HCT116 (cell line): ENCODE data around the gene APOBEC3B. TPM values are rescaled to one million over a fixed set of nuclear protein-coding genes. Genes with fewer than 3 reads are reported as not detected.
"Not testable (repeated sequence)": the region's sequence is repeated elsewhere in the genome, so short reads cannot be mapped to it uniquely, and the experiment has no call there.

Experiments used
- ATAC-seq: fragments of 200-7000 bp; cut with Tn5 transposase; 2 replicates; pipeline ENCODE4 v1.9.1; 2020; ENCODE audit warnings: mild to moderate bottlenecking, moderate library complexity
- BruUV-seq: library from RNA; stranded (reverse); fragments of 400-500 nt; replicated peaks from 2 replicates; lab custom pipeline; 2021; lab: Mats Ljungman, UMichigan
- CTCF ChIA-PET: fragments of 300-600 bp; sonication (Branson Sonifier 250); formaldehyde crosslinking; loops from one replicate; lab custom pipeline; 2021; ENCODE audit warnings: antibody characterized with exemption; lab: Charles Lee
- POLR2A ChIA-PET: fragments of 300-600, 350-600 bp; sonication (Branson Sonifier 250); formaldehyde crosslinking; loops from one replicate; lab custom pipeline; 2021; ENCODE audit warnings: antibody characterized with exemption; lab: Charles Lee
- RAD21 ChIA-PET, 2 experiments: fragments of 300-600 bp; sonication (Branson Sonifier 250); formaldehyde crosslinking; loops; one replicate each; lab custom pipeline; 2023; ENCODE audit warnings: low total read pairs in 2 of 2; ENCODE audit not compliant: uncharacterized antibody in 2 of 2, unreplicated experiment in 2 of 2, low non-redundant PET in 1 of 2; lab: Charles Lee
- DNase-seq: peaks from one replicate; pipeline ENCODE4 v3.0.0-alpha.2; 2010; ENCODE audit warnings: low read depth, low spot score
- H2AFZ ChIP-seq: fragments of 200-600 bp; shearing (Covaris generic), sonication (generic); 2 replicates; pipeline ENCODE4 v1.6.1; 2017; ENCODE audit warnings: low read depth, mixed run types, mixed read lengths, antibody characterized with exemption, low read length; ENCODE audit not compliant: poor library complexity, severe bottlenecking
- H3K27ac ChIP-seq: 2 replicates; pipeline ENCODE4 v1.5.1; 2012; ENCODE audit warnings: low read depth, low read length
- H3K27me3 ChIP-seq: fragments of 200-600 bp; sonication (generic); 2 replicates; pipeline ENCODE4 v1.6.1; 2016; ENCODE audit warnings: mixed run types, low read length, mixed read lengths; ENCODE audit not compliant: insufficient read depth
- H3K36me3 ChIP-seq, 2 experiments: fragments of 200-500 bp in 1 of 2; fragments of 200-600 bp in 1 of 2; sonication (Bioruptor generic) in 1 of 2; sonication (generic) in 1 of 2; 2 replicates each; pipeline versions ENCODE4 v1.5.1 to v1.6.1; 2014 to 2016; ENCODE audit warnings: low read length in 2 of 2, inconsistent platforms in 1 of 2, mixed read lengths in 1 of 2, mixed run types in 1 of 2; ENCODE audit not compliant: insufficient read depth in 2 of 2, control insufficient read depth in 1 of 2
- H3K4me1 ChIP-seq, 2 experiments: fragments of 200-600 bp in 1 of 2; sonication (generic) in 1 of 2; 2 replicates each; pipeline versions ENCODE4 v1.5.1 to v1.6.1; 2012 to 2017; ENCODE audit warnings: low read length in 2 of 2, inconsistent platforms in 1 of 2, mild to moderate bottlenecking in 1 of 2, mixed read lengths in 1 of 2, mixed run types in 1 of 2, moderate library complexity in 1 of 2; ENCODE audit not compliant: insufficient read depth in 2 of 2, control insufficient read depth in 1 of 2
- H3K4me2 ChIP-seq: fragments of 200-600 bp; sonication (generic); 2 replicates; pipeline ENCODE4 v1.6.1; 2017; ENCODE audit warnings: mixed run types, low read length, mixed read lengths
- H3K4me3 ChIP-seq, 2 experiments: fragments of 200-600 bp in 1 of 2; sonication (generic) in 1 of 2; replicated peaks in 1 of 2; 2 replicates each; pipeline ENCODE4 v1.5.1; 2011 to 2016; ENCODE audit warnings: low read length in 2 of 2, control low read depth in 1 of 2, low read depth in 1 of 2, mild to moderate bottlenecking in 1 of 2, mixed read lengths in 1 of 2, mixed run types in 1 of 2
- H3K79me2 ChIP-seq: fragments of 200-600 bp; sonication (generic); 2 replicates; pipeline ENCODE4 v1.6.1; 2017; ENCODE audit warnings: mild to moderate bottlenecking, mixed run types, low read length, moderate library complexity, mixed read lengths; ENCODE audit not compliant: insufficient read depth
- H3K9ac ChIP-seq: fragments of 200-600 bp; sonication (generic); 2 replicates; pipeline ENCODE4 v1.6.1; 2016; ENCODE audit warnings: low read length, mixed read lengths
- H3K9me2 ChIP-seq: fragments of 200-600 bp; sonication (generic), shearing (Covaris generic); 2 replicates; pipeline ENCODE4 v1.6.1; 2017; ENCODE audit warnings: mixed run types, mild to moderate bottlenecking, moderate library complexity; ENCODE audit not compliant: insufficient read depth
- H3K9me3 ChIP-seq, 2 experiments: fragments of 200-500 bp in 1 of 2; fragments of 200-600 bp in 1 of 2; sonication (Bioruptor generic) in 1 of 2; sonication (generic) in 1 of 2; 2 replicates each; pipeline ENCODE4 v1.6.1; 2014 to 2017; ENCODE audit warnings: low read length in 2 of 2, mixed read lengths in 2 of 2, inconsistent platforms in 1 of 2, low read depth in 1 of 2, mild to moderate bottlenecking in 1 of 2, mixed run types in 1 of 2, moderate library complexity in 1 of 2; ENCODE audit not compliant: control insufficient read depth in 1 of 2, insufficient read depth in 1 of 2
- H4K20me1 ChIP-seq: fragments of 200-600 bp; sonication (generic), shearing (Covaris generic); 2 replicates; pipeline ENCODE4 v1.6.1; 2017; ENCODE audit warnings: mixed run types, mild to moderate bottlenecking, moderate library complexity; ENCODE audit not compliant: insufficient read depth
- ELF1 ChIP-seq: IDR thresholded peaks from 2 replicates; pipeline ENCODE4 v1.6.1; 2012; ENCODE audit warnings: low read depth, borderline replicate concordance
- EZH2 ChIP-seq: fragments of 200-600 bp; sonication (generic); IDR thresholded peaks from 2 replicates; pipeline ENCODE4 v1.6.1; 2017; ENCODE audit warnings: antibody characterized with exemption, mixed run types
- FOSL1 ChIP-seq: IDR thresholded peaks from 2 replicates; pipeline ENCODE4 v1.6.1; 2012; ENCODE audit warnings: low read depth
- JUND ChIP-seq: IDR thresholded peaks from 2 replicates; pipeline ENCODE4 v1.6.1; 2012
- POLR2A ChIP-seq: IDR thresholded peaks from 2 replicates; pipeline ENCODE4 v1.7.0; 2011; ENCODE audit warnings: borderline replicate concordance; ENCODE audit not compliant: insufficient read depth, insufficient read length; ENCODE audit errors: extremely low read depth
- RAD21 ChIP-seq: IDR thresholded peaks from 2 replicates; pipeline ENCODE4 v1.6.1; 2012; ENCODE audit warnings: low read depth, mild to moderate bottlenecking
- SIN3A ChIP-seq: IDR thresholded peaks from 2 replicates; pipeline ENCODE4 v1.6.1; 2012; ENCODE audit warnings: low read depth
- SP1 ChIP-seq: IDR thresholded peaks from 2 replicates; pipeline ENCODE4 v1.6.1; 2012; ENCODE audit warnings: low read depth
- SRF ChIP-seq: IDR thresholded peaks from 2 replicates; pipeline ENCODE4 v1.6.1; 2012; ENCODE audit warnings: low read depth
- TCF7L2 ChIP-seq: IDR thresholded peaks from 2 replicates; pipeline ENCODE4 v1.7.0; 2011; ENCODE audit warnings: borderline replicate concordance, inconsistent platforms; ENCODE audit not compliant: insufficient read depth, insufficient read length; ENCODE audit errors: extremely low read depth
- ZBTB33 ChIP-seq: IDR thresholded peaks from 2 replicates; pipeline ENCODE4 v1.6.1; 2011; ENCODE audit warnings: mild to moderate bottlenecking, low read length, moderate library complexity; ENCODE audit not compliant: insufficient replicate concordance; ENCODE audit errors: extremely low read depth
- ZNF274 ChIP-seq: fragments of 200-500 bp; sonication (Bioruptor generic); IDR thresholded peaks from 2 replicates; pipeline ENCODE4 v1.6.1; 2014; ENCODE audit warnings: mild to moderate bottlenecking, low read depth, low read length, inconsistent platforms
- intact Hi-C: fragments of 100-400 bp; cut with micrococcal nuclease; formaldehyde crosslinking; loops from 2 replicates; pipeline ENCODE4 v1.10.0; 2022
- total RNA-seq: library from RNA; stranded (reverse); gene quantifications from one replicate; pipeline ENCODE4 v1.2.1, GENCODE V29; 2021; ENCODE audit not compliant: unreplicated experiment
- TF ChIP-seq, protein P1 (sequence below), 3 experiments: fragments of 200-600 bp in 1 of 3; sonication (generic) in 1 of 3; IDR thresholded peaks in 2 of 3; conservative IDR thresholded peaks in 1 of 3; 2 replicates each; pipeline ENCODE4 v1.5.1; 2012 to 2017; ENCODE audit warnings: low read depth in 2 of 3, low read length in 2 of 3, antibody characterized with exemption in 1 of 3, borderline replicate concordance in 1 of 3, control low read depth in 1 of 3, mild to moderate bottlenecking in 1 of 3, mixed read lengths in 1 of 3, mixed run types in 1 of 3, moderate library complexity in 1 of 3; ENCODE audit not compliant: insufficient read depth in 1 of 3
- TF ChIP-seq, protein P2 (sequence below): IDR thresholded peaks from 2 replicates; pipeline ENCODE4 v1.6.1; 2012; ENCODE audit warnings: low read depth

APOBEC3B gene
- total RNA-seq, 1 experiment from 2014 or later, result 10.3 TPM

DNA sequence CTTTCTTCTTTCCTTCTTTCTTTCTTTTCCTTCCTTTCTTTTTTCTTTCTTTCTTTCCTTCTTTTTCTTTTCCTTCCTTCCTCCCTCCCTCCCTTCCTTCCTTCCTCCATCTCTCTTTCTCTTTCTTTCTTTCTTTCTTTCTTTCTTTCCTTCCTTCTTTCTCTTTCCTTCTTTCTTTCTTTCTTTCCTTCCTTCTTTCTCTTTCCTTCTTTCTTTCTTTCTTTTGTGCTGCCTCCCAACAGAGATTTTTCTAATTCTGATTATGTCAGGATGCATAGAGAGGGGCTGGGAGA is 23.6 kb upstream of the APOBEC3B start:
- DNase-seq, RAD21 ChIA-PET, H3K27me3 ChIP-seq, H3K9me2 ChIP-seq, H3K79me2 ChIP-seq, intact Hi-C loops, BruUV-seq, H3K9me3 ChIP-seq, H3K4me3 ChIP-seq, CTCF ChIA-PET, H3K4me1 ChIP-seq, H3K4me2 ChIP-seq, H3K27ac ChIP-seq, H2AFZ ChIP-seq, H3K9ac ChIP-seq, POLR2A ChIA-PET, H4K20me1 ChIP-seq, H3K36me3 ChIP-seq, ATAC-seq: not testable (repeated sequence)

DNA sequence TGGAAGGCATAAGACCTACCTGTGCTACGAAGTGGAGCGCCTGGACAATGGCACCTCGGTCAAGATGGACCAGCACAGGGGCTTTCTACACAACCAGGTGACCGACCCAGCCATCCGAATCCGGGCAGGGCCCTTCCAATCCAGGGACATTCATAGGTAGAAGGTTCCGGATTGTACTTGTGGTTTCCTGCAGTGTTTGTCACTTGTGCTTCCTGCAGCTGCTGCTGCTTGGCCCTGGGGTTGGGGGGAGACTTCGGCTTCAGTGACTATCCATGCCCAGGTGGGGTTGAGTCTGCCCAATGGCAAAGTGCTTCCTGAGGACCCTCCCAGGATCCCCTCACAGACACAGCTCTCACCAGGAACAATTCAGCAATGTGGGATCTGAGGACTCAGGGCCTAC is 22.6 kb upstream of the APOBEC3B start:
- H4K20me1 ChIP-seq, result no peaks in the 10 kb centered on the region
- BruUV-seq, result no TSS peak
- peaks cover 2 to 6% of the 10 kb centered on the region in 2 experiments; a peak in 3 of 4 replicates for H3K4me1 ChIP-seq
- no peak overlapping the region for H3K4me2 ChIP-seq
- no peaks in the 10 kb centered on the region for H3K79me2 ChIP-seq
- no peak overlapping the region for H3K4me3 ChIP-seq
- peaks cover 3% of the 10 kb centered on the region; the same call in 1 of the 2 replicates for H3K27me3 ChIP-seq
- intact Hi-C loops, result no loop called here
- ChIA-PET RAD21 (no interaction called here), POLR2A (no interaction called here), CTCF (no interaction called here)
- no peak for ATAC-seq
- H3K9ac ChIP-seq, result no peak overlapping the region
- no peaks in the 10 kb centered on the region for H3K36me3 ChIP-seq
- DNase-seq, result no peak
- no peak overlapping the region for H3K27ac ChIP-seq
- H2AFZ ChIP-seq, result no peak overlapping the region
- no peaks in the 10 kb centered on the region for H3K9me3 ChIP-seq
- H3K9me2 ChIP-seq, result no peaks in the 10 kb centered on the region
- TF ChIP-seq JUND (no peak), FOSL1 (no peak), SRF (no peak), ELF1 (no peak), RAD21 (no peak), SIN3A (no peak), SP1 (no peak), EZH2 (no peak), ZBTB33 (no peak), TCF7L2 (no peak), ZNF274 (no peak), POLR2A (no peak)
- TF ChIP-seq, protein P1, sequence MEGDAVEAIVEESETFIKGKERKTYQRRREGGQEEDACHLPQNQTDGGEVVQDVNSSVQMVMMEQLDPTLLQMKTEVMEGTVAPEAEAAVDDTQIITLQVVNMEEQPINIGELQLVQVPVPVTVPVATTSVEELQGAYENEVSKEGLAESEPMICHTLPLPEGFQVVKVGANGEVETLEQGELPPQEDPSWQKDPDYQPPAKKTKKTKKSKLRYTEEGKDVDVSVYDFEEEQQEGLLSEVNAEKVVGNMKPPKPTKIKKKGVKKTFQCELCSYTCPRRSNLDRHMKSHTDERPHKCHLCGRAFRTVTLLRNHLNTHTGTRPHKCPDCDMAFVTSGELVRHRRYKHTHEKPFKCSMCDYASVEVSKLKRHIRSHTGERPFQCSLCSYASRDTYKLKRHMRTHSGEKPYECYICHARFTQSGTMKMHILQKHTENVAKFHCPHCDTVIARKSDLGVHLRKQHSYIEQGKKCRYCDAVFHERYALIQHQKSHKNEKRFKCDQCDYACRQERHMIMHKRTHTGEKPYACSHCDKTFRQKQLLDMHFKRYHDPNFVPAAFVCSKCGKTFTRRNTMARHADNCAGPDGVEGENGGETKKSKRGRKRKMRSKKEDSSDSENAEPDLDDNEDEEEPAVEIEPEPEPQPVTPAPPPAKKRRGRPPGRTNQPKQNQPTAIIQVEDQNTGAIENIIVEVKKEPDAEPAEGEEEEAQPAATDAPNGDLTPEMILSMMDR (IDR thresholded peaks at IDR 0.05 in 2 of 3, conservative IDR thresholded peaks at IDR 0.05 in 1 of 3; ENCODE audit: borderline replicate concordance in 1 of 3, insufficient read depth in 1 of 3, low read depth in 2 of 3, low read length in 2 of 3), result no peak
- TF ChIP-seq, protein P2, sequence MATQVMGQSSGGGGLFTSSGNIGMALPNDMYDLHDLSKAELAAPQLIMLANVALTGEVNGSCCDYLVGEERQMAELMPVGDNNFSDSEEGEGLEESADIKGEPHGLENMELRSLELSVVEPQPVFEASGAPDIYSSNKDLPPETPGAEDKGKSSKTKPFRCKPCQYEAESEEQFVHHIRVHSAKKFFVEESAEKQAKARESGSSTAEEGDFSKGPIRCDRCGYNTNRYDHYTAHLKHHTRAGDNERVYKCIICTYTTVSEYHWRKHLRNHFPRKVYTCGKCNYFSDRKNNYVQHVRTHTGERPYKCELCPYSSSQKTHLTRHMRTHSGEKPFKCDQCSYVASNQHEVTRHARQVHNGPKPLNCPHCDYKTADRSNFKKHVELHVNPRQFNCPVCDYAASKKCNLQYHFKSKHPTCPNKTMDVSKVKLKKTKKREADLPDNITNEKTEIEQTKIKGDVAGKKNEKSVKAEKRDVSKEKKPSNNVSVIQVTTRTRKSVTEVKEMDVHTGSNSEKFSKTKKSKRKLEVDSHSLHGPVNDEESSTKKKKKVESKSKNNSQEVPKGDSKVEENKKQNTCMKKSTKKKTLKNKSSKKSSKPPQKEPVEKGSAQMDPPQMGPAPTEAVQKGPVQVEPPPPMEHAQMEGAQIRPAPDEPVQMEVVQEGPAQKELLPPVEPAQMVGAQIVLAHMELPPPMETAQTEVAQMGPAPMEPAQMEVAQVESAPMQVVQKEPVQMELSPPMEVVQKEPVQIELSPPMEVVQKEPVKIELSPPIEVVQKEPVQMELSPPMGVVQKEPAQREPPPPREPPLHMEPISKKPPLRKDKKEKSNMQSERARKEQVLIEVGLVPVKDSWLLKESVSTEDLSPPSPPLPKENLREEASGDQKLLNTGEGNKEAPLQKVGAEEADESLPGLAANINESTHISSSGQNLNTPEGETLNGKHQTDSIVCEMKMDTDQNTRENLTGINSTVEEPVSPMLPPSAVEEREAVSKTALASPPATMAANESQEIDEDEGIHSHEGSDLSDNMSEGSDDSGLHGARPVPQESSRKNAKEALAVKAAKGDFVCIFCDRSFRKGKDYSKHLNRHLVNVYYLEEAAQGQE, result no peak
